Measurements from ENCODE around the gene OLFML2A. TPM values are rescaled to one million over a fixed set of nuclear protein-coding genes. Genes with fewer than 3 reads are reported as not detected.

OLFML2A gene
- total RNA-seq, 1 donor from 2014 or later = 1.6 TPM

DNA sequence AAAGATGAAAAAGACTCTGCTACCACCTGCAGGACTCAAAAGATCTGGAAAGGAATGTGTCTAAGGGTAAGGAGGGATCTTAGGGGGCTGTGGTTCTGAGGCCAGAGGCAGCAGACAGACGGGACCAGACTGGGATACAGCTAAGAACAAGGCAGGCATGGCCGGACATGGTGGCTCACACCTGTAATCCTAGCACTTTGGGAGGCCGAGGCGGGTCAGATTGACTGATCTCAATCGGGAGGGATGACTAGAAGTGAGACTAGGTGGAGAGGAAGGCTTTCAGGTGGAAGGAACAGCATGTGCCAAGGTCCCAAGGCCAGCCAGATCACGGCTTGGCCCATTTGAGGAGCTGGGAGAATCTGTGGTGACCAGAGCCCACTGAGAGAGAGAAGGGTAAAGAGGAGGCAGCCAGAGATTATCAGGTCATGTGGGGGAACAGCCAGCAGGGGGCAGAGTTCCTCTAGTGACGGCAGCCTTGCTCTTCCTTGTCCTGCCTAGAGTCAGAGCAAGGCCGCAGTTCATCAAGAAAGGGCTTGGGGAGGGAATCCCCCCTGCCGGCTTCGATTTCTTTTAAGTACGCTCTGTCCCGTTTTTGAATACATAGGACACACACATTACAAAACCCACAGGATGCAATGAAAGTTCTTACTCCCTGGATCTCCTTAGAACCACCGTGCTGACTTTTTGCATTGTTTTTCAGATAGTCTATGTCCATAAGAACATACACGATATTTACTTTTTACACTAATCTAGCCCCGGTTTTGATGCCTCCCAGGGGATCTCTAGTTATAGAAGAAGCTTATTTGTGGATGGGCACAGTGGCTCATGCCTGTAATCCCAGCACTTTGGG, 2.6 kb upstream of the OLFML2A start:
- FAIRE-seq = no peak

DNA sequence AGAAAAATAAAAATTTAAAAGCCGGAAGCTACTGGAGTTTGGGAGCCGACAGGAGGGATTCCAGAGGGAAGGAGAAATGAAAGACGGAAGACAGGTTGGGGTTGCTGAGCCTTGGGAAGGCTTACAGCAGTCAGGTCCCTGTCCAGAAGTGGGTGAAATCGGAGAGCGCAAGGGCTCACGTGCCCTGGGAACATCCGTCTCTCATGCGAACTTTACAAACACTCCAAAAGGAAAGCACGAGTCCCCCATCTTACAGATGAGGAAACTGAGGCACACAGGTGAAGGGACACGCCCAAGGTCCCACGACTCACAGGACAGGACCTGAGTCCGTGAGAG, 347 bp upstream of the OLFML2A start:
- no peak for DNase-seq (ENCODE audit: low spot score in 2 of 2)
- FAIRE-seq = no peak

More for the DNA sequence above, 2.6 kb upstream of the OLFML2A start:
- DNase-seq (ENCODE audit: low spot score in 2 of 2) = peak; percentile 86 to 87

DNA sequence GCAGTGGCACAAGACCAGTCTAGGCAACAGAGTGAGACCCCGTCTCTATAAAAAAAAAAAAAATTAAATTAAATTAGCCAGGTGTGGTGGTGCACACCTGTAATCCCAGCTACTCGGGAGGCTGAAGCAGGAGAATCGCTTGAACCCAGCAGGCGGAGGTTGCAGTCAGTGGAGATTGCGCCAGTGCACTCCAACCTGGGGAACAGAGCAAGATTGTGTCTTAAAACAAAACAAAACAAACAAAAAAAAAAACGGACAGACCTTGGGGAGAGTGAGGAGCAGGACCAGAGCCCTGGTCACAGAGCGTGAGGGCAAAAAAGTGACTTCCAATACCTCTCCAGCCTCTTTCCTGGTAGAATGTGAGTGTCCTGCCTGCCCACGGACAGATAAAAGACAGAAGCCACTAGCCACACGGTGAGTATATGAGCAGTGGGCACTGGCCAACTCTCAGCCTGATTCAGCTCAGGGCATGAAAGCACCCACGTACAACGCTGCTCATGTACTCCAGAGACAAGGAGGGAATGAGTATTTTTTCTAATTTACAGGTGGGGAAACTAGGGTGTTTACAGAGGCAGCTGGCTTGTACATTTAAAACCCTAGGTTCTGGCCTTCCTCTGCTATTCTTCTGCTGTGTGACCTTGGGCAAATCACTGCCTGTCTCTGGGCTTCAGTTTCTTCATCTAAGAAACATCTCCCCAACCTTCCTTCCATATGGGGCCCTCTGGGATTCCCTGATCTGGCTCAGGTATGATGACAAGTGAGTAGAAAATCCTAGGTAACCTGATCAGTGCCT, 1.8 kb downstream of the OLFML2A start:
- DNase-seq (ENCODE audit: low spot score in 2 of 2) (no peak), FAIRE-seq (no peak)

DNA sequence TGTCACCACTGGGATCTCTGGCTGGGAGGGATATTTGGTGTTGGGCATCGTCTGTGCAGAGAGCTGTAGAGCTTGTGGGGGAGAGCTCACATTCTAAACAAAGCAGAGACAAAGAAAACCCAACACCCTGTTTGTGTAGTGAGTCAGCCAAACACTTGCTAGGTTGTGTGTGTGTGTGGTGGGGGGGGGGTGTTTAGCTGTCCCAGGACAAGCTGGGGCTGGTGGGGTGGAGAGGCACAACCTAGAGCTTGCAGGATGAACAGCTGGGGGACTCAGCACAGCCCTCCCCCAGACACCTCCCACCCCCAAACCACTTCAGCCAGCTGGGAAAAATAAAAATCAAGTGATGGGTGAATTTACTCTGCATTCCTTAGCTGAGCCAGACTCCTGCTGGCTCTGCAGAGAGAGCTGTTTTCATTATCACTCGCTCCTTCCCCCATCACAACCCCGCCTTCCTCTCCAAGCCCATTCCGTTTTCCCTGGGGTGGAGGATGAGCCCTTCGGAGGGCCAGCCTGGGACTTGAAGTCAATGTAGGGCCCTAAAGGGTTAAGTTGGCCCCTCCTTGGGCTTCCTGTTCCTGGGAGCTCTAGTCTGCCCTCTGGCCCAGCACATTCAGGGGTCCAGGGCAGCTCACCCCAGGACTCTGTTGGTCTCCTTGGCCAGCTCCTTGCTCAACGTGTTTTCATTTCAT, 2.6 kb downstream of the OLFML2A start:
- no peak for DNase-seq (ENCODE audit: low spot score in 2 of 2)
- FAIRE-seq = no peak

DNA sequence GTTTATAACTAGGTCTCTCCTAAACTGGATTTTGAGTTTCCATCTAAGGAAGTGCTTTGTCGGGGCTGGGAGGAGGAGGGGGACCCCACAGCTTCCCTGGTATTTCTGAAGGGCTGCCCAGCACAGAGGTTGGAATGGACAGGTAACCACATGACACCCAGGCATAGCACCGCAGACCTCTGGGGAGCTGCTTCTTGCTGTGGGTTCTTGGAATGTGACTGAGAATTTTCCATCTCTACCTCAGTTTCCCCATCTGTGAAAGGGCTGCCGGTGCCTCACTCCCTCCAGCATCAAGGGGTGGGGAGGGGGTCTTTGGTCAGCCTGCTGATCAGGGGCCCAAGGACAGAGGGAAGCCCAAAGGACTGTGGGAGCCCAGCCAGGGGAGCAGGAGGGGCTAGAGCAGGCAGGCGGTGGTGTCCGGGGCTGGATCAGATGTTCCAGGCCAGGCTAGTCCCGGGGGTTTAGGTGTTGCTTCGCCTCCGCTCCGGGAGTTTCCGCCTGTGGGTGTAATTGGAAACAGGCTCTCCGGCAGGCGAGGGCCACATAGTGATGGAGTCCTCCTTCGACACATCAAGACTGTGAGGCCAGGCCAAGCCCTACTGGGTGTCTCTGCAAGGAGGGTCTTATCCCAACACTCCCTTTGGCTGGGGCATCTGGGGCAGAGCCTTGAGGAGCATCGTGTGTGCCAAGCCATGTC, 3.3 kb downstream of the OLFML2A start:
- DNase-seq (ENCODE audit: low spot score in 2 of 2) (no peak), FAIRE-seq (no peak)

DNA sequence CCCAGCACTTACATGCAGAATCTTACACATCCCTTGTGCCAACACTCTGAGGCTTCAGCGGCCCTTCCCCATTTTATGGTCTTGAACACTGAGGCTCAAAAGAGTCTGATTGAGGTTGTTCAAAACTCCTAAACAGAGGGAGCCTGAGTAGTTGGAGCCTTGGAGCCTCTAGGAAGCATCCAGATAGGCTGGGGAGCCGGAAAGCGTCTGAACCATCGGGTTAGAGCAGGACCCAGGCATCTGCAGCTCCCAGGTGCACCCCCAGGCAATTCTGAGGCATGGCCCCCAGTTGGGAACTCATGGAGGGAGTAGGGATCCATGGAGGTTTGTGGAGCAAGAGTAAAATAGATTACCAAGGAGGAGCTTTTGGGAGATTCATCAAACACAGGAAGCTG, 3.8 kb downstream of the OLFML2A start:
- DNase-seq (ENCODE audit: low spot score in 2 of 2) = no peak
- FAIRE-seq = no peak

DNA sequence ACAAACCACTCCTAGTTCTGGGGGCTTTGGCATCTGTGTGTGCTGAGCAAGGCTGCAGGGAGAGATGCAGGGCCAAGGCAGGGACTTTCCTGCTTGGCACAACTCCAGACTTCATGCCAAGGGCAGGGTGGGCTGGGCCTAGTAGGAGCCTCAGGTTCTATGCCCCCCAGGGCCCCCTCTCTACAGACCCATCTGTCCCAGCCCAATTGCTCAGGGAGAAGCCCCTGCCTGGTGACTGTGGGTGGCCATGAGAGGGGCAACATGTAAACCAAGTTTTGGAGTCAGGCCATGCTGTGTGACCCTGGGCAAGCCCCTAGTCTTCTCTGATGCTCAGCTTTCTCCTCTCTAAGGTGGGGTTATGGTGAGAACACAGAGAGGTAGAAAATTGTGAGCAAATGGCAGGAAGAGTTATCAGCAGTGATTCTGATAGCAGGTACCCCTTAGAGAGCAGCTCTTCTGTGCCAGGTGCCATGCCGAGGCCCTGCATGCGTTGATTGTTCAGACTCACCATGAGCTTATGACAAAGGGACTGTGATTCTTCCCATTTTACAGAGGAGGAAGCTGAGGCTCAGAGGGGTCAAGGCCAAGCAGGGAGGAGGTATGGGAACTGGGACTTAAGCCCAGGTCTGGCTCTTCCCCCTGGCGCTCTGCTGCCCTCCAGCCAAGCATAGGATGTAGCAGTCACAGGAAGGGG, 5.2 kb downstream of the OLFML2A start:
- FAIRE-seq (no peak), DNase-seq (ENCODE audit: low spot score in 2 of 2) (no peak)

DNA sequence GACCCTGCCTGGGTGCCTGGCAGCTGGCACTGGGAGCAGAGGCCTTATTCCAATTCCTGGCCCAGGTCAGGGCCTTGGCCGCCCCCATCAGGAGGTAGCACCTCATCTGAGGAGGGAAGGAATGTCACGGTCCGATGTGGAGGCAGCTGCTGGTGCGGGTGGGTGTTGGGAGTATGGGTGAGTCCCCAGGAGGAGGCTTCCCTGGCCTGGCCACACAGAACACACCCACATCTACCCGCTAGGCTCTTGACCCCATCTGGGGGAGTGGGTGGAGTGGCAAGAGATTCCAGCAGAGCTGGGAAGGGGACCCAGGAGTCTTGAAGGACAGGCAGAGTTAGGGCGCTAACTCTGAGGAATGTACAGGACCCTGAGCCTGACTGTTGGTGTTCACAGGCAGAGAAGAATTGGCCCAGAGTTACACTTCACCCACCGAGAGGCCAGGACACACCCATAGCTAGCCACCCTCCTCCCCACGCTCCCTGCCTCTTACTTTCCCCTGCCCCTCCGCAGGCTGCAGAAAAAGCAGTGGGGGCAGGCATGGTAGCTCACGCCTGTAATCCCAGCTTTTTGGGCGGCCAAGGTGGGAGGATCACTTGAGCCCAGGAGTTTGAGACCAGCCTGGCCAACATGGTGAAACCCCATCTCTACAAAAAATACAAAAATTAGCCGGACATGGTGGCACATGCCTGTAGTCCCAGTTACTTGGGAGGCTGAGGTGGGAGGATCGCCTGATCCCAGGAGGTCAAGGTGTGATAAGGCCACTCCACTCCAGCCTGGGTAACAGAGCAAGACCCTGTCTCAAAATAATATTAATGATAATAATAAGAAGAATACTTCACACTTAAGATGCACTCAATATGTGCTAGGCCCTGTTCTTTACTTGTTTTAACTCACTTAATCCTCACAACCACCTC, 6.0 kb downstream of the OLFML2A start:
- DNase-seq (ENCODE audit: low spot score in 2 of 2) = no peak
- no peak for FAIRE-seq

DNA sequence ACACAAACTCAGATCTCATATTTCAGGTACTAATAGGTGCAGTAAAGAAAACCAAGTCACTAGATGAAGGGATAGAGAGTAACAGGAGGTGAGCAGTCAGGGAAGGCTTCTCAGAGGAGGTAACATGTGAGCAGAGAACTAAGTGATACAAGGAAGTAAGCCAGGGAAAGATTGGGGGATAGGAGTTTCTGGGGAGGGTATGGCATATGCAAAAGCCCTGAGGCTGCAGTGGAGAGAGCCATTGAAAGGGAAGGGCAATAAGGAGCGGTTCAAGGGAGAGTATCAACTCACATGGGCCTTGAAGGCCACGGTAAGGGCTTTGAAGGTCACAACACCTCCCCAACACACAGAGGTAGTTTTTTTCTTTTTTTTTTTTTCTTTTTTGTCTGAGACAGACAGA, 6.9 kb downstream of the OLFML2A start:
- no peak for FAIRE-seq
- no peak for DNase-seq (ENCODE audit: low spot score in 2 of 2)

DNA sequence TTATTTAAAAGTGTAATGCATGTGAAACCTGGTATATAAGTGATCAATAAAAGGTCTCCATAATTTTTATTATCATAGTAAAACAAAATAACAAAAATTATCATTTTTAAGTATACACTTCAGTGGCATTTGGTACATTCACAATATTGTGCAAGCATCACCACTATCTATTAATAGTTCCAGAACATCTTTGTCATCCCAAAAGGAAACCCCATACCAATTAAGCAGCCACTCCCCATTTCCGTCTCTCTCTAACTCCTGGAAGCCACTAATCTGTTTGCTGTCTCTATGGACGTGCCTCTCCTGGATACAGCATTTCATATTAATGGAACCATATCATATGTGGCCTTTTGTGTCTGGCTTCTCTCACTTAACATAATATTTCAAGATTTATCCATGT, 7.6 kb downstream of the OLFML2A start:
- DNase-seq (ENCODE audit: low spot score in 2 of 2) (no peak), FAIRE-seq (no peak)

DNA sequence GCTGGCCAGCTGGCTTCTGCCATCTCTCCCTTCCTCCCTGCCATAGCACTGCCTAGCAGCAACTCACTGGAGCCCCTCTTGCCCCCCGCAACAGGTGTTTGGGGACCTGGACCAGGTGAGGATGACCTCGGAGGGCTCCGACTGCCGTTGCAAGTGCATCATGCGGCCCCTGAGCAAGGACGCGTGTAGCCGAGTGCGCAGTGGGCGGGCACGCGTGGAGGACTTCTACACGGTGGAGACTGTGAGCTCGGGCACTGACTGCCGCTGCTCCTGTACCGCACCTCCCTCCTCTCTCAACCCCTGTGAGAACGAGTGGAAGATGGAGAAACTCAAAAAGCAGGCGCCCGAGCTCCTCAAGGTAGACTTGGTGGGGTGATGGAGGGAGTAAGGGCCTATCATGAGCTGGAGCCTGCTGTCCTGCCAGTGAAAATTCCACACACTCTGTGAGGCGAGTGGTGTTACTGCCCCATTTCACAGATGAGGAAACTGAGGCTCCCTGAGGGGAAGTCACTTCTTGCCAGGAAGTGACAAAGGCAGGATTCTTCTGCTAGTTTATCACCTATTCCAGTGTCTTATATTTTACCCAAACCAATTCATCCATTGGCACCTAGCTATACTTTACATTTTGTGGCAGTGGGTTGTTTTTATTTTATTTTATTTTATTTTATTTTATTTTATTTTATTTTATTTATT, 10.1 kb downstream of the OLFML2A start:
- no peak for FAIRE-seq
- no peak for DNase-seq (ENCODE audit: low spot score in 2 of 2)

DNA sequence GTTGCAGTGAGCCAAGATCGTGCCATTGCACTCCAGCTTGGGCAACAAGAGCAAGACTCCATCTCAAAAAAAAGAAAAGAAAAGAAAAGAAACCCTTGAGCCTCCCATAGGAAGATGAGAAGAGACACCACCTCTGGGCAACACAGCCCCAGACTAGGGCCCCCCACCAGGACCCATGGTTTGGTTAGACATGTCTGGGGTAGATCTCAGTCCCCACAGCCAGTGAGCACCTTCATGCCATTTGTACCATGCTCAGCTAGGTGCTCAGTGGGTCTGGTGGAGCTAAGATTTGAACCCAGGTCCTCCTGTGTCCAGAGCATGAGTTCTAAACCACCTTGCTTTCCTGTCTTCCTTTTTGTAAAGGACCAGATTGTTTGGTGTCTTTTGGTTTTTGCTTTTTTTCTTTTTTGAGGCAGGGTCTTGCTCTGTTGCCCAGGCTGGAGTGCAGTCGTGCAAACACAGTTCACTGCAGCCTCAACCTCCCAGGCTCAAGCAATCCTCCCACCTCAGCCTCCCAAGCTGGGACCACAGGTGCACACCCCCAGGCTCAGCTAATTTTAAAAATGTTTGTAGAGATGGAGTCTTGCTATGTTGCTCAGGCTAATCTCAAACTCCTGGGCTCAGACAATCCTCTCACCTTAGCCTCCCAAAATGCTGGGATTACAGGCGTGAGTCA, 11.7 kb downstream of the OLFML2A start:
- FAIRE-seq = no peak
- DNase-seq (ENCODE audit: low spot score in 2 of 2) = no peak

DNA sequence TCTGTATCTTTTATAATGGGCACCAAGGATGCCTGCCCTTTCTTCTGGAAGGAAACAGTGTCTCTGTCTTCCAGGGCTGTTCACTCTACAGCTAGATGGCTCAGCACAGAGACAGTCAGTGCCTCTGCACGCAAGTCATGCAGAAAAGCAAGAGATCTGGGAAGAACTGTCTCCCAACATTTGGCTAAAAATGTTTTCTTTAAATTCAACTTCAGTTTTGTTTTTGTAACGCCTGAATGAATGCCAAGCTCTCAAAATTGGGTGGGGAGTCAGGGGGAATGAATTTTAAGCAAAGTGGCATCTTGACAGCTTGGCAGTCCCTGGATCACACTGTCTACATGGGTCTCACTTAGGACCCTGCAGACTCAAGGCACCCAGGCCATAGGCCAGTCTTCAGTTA, 12.6 kb downstream of the OLFML2A start:
- FAIRE-seq = no peak

DNA sequence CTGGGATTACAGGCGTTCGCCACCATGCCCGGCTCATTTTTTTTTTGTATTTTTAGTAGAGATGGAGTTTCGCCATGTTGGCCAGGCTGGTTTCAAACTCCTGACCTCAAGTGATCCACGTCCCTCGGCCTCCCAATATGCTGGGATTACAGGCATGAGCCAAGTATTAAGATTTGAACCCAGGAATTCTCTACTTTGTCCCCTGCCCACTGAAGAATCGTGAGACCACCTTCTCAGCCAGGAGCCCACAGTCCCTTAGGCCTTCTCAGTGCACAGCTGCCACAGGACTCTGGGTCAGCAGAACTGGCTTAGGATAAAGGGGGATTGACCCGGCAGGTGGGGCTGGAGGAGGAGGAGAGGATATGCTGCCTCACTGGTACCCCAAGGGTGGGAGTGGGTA, 13.4 kb downstream of the OLFML2A start:
- DNase-seq (ENCODE audit: low spot score in 2 of 2) = no peak
- FAIRE-seq = no peak

More for the DNA sequence above, 12.6 kb downstream of the OLFML2A start:
- no peak for DNase-seq (ENCODE audit: low spot score in 2 of 2)

DNA sequence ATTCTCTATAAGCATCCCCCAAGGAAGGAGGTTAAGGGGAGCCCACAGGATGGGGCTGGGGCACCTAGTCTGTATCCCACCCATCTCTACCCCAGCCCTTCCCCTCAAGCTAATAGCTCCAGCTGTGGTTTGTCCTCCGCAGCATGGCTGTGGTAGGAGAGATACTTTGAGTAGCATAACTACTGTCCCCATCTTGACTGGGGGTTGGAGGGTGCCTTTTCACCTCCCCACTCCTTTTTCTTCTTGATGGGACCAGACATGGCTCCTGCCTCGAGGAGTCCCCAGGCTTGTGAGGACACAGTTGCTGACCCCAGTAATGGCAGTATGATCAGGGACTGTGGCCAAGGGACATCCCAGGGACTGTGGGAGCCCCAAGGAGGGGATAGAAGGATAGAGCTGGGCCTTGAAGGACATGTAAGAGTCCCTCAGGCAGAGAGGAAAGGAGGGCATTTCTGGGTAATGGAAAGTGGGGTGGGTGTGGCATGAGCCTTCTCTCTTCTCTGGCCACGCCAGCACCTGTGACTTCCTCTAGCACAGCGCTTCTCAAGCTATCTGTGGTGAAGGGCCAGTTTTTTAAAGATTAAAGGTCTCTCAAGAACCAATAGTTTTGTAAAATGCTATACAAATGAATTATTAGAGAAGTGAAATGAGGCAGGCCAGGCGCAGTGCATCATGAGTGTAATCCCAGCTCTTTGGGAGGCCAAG, 14.0 kb downstream of the OLFML2A start:
- DNase-seq (ENCODE audit: low spot score in 2 of 2) = no peak
- FAIRE-seq = no peak

DNA sequence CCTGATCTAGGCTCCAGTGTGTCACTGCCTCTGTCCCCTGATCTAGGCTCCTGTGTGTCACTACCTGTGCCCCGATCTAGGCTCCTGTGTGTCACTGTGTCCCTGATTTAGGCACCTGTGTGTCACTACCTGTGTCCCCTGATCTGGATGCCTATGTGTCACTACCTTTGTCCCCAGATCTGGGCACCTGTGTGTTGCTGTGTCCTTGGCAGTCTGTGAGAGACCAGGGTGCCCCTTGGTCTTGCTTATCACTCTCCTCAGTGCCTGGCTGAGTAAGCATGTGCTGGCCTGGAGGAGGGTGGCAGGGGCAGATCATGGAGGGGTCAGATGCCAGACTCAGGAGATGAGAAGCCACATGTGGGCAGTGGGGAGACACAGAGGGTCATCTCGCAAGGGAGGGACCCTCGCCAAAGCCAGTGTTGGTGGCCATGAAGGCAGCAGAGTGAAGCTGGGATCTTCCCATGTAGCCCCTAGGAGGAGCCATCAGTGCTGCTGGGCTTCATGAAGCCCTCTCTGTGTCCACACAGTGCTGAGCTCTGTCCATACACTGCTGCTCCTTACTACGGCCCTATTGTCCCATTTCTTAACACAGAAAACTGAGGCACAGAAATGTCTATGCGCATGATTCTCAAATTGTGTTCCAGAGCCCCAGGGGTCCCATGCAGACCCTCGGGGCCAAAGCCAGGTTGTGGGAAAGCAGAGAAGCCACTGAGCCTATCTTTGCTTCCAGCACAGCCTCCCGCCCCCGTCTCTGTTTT, 15.5 kb downstream of the OLFML2A start:
- DNase-seq (ENCODE audit: low spot score in 2 of 2) (no peak), FAIRE-seq (no peak)
